ENCODE measurements around the gene TMEM200A.

Gene TMEM200A

GRCh38 chr6:130377371-130377770 is 11.6 kb downstream of the TMEM200A start:
- DNase-seq (ENCODE audit: low read depth in 4 of 4, low spot score in 1 of 4): no peak

GRCh38 chr6:130377915-130378314 is 12.1 kb downstream of the TMEM200A start:
- no peak for DNase-seq (ENCODE audit: low read depth in 4 of 4, low spot score in 1 of 4)

- DNase-seq (ENCODE audit: low read depth in 4 of 4, low spot score in 1 of 4): no peak
Observed at GRCh38 chr6:130379223-130379622, 13.4 kb downstream of the TMEM200A start.

GRCh38 chr6:130381012-130381411 is 15.2 kb downstream of the TMEM200A start:
- no peak for DNase-seq (ENCODE audit: low read depth in 4 of 4, low spot score in 1 of 4)

GRCh38 chr6:130381459-130382380 is 15.9 kb downstream of the TMEM200A start:
- no peak for DNase-seq (ENCODE audit: low read depth in 4 of 4, low spot score in 1 of 4)

GRCh38 chr6:130382872-130383490 is 17.2 kb downstream of the TMEM200A start:
- no peak for DNase-seq (ENCODE audit: low read depth in 4 of 4, low spot score in 1 of 4)

GRCh38 chr6:130385064-130385695 is 19.4 kb downstream of the TMEM200A start:
- no peak for DNase-seq (ENCODE audit: low read depth in 4 of 4, low spot score in 1 of 4)

- no peak for DNase-seq (ENCODE audit: low read depth in 4 of 4, low spot score in 1 of 4)
Observed at GRCh38 chr6:130389142-130389541, 23.3 kb downstream of the TMEM200A start.

GRCh38 chr6:130390890-130391289 is 25.1 kb downstream of the TMEM200A start:
- no peak for DNase-seq (ENCODE audit: low read depth in 4 of 4, low spot score in 1 of 4)

- no peak for DNase-seq (ENCODE audit: low read depth in 4 of 4, low spot score in 1 of 4)
Observed at GRCh38 chr6:130393306-130393705, 27.5 kb downstream of the TMEM200A start.

GRCh38 chr6:130394246-130394645 is 28.4 kb downstream of the TMEM200A start:
- DNase-seq (ENCODE audit: low read depth in 4 of 4, low spot score in 1 of 4): no peak

- no peak for DNase-seq (ENCODE audit: low read depth in 4 of 4, low spot score in 1 of 4)
Observed at GRCh38 chr6:130395164-130395563, 29.3 kb downstream of the TMEM200A start.

- DNase-seq (ENCODE audit: low read depth in 4 of 4, low spot score in 1 of 4): no peak
Observed at GRCh38 chr6:130396722-130397121, 30.9 kb downstream of the TMEM200A start.

GRCh38 chr6:130405549-130405948 is 39.7 kb downstream of the TMEM200A start:
- no peak for DNase-seq (ENCODE audit: low read depth in 4 of 4, low spot score in 1 of 4)

- no peak for DNase-seq (ENCODE audit: low read depth in 4 of 4, low spot score in 1 of 4)
Observed at GRCh38 chr6:130407032-130407431, 41.2 kb downstream of the TMEM200A start.

- no peak for DNase-seq (ENCODE audit: low read depth in 4 of 4, low spot score in 1 of 4)
Observed at GRCh38 chr6:130409418-130410100, 43.7 kb downstream of the TMEM200A start.

GRCh38 chr6:130411481-130411880 is 45.7 kb downstream of the TMEM200A start:
- no peak for DNase-seq (ENCODE audit: low read depth in 4 of 4, low spot score in 1 of 4)

- DNase-seq (ENCODE audit: low read depth in 4 of 4, low spot score in 1 of 4): no peak
Observed at GRCh38 chr6:130412556-130413290, 46.9 kb downstream of the TMEM200A start.

GRCh38 chr6:130417951-130418350 is 52.1 kb downstream of the TMEM200A start:
- DNase-seq (ENCODE audit: low read depth in 4 of 4, low spot score in 1 of 4): no peak

- no peak for DNase-seq (ENCODE audit: low read depth in 4 of 4, low spot score in 1 of 4)
Observed at GRCh38 chr6:130420911-130421310, 55.1 kb downstream of the TMEM200A start.

GRCh38 chr6:130421585-130421984 is 55.8 kb downstream of the TMEM200A start:
- no peak for DNase-seq (ENCODE audit: low read depth in 4 of 4, low spot score in 1 of 4)

Data from stimulated activated CD4-positive, alpha-beta T cell treated with anti-CD3 and anti-CD28 coated beads, Interleukin-1b, Interleukin-23, amount 100 ng/mL, for 24 hours (primary cell).